SK-N-MC (cell line): ENCODE measurements around the gene KCNK7.

Experiments
- EZH2 ChIP-seq: fragments of 200-600 bp; sonication (generic); IDR thresholded peaks from one replicate; pipeline ENCODE4 v1.6.1; 2017; ENCODE audit warnings: antibody characterized with exemption
- FOXP2 ChIP-seq: optimal IDR thresholded peaks from 2 replicates; pipeline ENCODE3; 2011; ENCODE audit warnings: mild to moderate bottlenecking, moderate library complexity; ENCODE audit not compliant: insufficient read depth; ENCODE audit errors: extremely low read length, control extremely low read depth
- POLR2AphosphoS5 ChIP-seq: IDR thresholded peaks from 2 replicates; pipeline ENCODE4 v1.6.1; 2012; ENCODE audit warnings: mild to moderate bottlenecking, low read depth, low read length, borderline replicate concordance

DNA sequence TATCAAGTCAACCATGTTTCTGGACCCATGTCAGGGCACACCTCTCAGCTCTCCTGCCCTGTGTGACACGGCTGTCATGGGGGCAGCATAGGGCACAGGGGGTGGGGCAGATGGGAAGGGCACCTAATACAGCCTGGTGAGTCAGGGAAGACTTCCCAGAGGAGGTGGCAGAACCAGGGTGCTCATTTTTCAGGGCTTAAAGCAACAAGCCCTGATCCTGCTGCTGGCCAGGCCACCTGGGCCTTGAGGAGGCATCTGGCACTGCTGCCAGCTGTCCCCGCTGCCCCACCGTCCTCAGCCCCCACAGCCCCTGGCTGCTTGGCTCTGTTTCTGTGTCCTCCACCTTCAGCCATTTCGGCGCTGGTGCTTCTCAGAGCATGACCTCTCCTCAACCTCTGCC lies 14.1 kb upstream of the KCNK7 start:
- TF ChIP-seq EZH2 (no peak), POLR2AphosphoS5 (no peak), FOXP2 (no peak)
